Gastrocnemius medialis (tissue), 4 donors: ENCODE data around the gene ZNF697.

Experiments used
- POLR2A ChIP-seq, 2 donors: fragments of 450-650 bp; IDR thresholded peaks; one replicate each; pipeline ENCODE4 v1.6.1; 2017; ENCODE audit warnings: antibody characterized with exemption in 2 of 2, mild to moderate bottlenecking in 2 of 2, moderate library complexity in 2 of 2
- TF ChIP-seq, protein P1 (sequence below), 5 experiments: fragments of 450-650 bp in 3 of 5; fragments of 200-600 bp in 2 of 5; sonication (generic) in 2 of 5; IDR thresholded peaks in 4 of 5; conservative IDR thresholded peaks in 1 of 5; 1 replicate in 4 of 5; 2 replicates in 1 of 5; pipeline ENCODE4 v1.5.1; 2016 to 2019; ENCODE audit warnings: antibody characterized with exemption in 5 of 5, mild to moderate bottlenecking in 3 of 5, moderate library complexity in 3 of 5

DNA sequence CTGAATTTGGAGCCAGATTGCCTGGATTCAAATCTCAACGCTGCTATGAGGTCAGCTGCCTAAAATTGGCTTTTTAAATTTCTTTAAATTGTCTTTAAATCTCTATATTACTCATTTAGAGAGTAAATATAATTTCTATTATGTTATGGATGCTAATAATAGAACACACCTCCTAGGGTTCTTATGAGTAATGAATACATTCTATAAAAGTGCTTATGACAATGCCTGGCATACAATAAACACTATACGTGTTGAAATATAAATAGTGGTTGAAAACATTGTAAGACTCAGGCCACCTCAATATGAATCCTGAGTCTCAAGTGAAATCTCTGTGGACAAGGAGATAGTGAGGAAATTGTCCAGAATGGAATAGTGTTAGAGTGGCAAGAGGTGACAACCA is 32.7 kb upstream of the ZNF697 start:
- TF ChIP-seq POLR2A (IDR thresholded peaks at IDR 0.05): no peak
- TF ChIP-seq, protein P1, sequence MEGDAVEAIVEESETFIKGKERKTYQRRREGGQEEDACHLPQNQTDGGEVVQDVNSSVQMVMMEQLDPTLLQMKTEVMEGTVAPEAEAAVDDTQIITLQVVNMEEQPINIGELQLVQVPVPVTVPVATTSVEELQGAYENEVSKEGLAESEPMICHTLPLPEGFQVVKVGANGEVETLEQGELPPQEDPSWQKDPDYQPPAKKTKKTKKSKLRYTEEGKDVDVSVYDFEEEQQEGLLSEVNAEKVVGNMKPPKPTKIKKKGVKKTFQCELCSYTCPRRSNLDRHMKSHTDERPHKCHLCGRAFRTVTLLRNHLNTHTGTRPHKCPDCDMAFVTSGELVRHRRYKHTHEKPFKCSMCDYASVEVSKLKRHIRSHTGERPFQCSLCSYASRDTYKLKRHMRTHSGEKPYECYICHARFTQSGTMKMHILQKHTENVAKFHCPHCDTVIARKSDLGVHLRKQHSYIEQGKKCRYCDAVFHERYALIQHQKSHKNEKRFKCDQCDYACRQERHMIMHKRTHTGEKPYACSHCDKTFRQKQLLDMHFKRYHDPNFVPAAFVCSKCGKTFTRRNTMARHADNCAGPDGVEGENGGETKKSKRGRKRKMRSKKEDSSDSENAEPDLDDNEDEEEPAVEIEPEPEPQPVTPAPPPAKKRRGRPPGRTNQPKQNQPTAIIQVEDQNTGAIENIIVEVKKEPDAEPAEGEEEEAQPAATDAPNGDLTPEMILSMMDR (IDR thresholded peaks at IDR 0.05 in 4 of 5, conservative IDR thresholded peaks at IDR 0.05 in 1 of 5): no peak
